Prostate gland (tissue), 2 donors: Measurements from ENCODE around the gene URB2.

Source experiments
- POLR2AphosphoS5 ChIP-seq: sonication (generic); formaldehyde crosslinking; IDR thresholded peaks from one replicate; pipeline ENCODE4 v1.6.1; 2017; ENCODE audit warnings: antibody characterized with exemption
- TF ChIP-seq, protein P1 (sequence below), 4 experiments: fragments of 200-600 bp in 2 of 4; fragments of 450-650 bp in 2 of 4; sonication (generic) in 2 of 4; IDR thresholded peaks; 1 replicate in 3 of 4; 2 replicates in 1 of 4; pipeline ENCODE4 v1.5.1; 2016 to 2019; ENCODE audit warnings: antibody characterized with exemption in 4 of 4, mild to moderate bottlenecking in 2 of 4, moderate library complexity in 2 of 4

DNA sequence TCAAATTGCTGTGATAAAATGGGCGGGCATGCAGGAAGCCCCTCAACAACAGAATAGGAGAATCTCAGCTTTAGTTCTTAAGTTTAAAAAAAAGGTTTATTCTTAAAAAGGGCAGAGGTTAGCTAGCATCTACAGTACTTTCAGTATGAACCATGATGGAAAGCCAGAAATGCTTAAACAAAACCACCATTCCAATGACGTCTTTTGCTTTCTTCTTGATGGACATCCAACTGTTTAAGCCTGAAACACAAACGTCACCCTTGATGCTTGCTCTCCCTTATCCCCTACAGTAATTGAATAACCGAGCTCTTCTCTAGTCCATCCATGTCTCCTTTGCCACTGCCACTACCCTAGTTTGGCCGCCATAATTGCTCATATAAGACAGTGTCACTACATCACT is 25.8 kb upstream of the URB2 start:
- TF ChIP-seq POLR2AphosphoS5 = no peak
- TF ChIP-seq, protein P1, sequence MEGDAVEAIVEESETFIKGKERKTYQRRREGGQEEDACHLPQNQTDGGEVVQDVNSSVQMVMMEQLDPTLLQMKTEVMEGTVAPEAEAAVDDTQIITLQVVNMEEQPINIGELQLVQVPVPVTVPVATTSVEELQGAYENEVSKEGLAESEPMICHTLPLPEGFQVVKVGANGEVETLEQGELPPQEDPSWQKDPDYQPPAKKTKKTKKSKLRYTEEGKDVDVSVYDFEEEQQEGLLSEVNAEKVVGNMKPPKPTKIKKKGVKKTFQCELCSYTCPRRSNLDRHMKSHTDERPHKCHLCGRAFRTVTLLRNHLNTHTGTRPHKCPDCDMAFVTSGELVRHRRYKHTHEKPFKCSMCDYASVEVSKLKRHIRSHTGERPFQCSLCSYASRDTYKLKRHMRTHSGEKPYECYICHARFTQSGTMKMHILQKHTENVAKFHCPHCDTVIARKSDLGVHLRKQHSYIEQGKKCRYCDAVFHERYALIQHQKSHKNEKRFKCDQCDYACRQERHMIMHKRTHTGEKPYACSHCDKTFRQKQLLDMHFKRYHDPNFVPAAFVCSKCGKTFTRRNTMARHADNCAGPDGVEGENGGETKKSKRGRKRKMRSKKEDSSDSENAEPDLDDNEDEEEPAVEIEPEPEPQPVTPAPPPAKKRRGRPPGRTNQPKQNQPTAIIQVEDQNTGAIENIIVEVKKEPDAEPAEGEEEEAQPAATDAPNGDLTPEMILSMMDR (IDR thresholded peaks at IDR 0.05) = no peak
